Ovary (tissue), 3 donors: Measurements from ENCODE around the gene CCDC12.

Experiments used
- EP300 ChIP-seq: sonication (generic); formaldehyde crosslinking; IDR thresholded peaks from one replicate; pipeline ENCODE4 v1.6.1; 2017; ENCODE audit warnings: antibody characterized with exemption
- POLR2A ChIP-seq: fragments of 450-650 bp; IDR thresholded peaks from one replicate; pipeline ENCODE4 v1.6.1; 2017; ENCODE audit warnings: antibody characterized with exemption, mild to moderate bottlenecking, moderate library complexity
- TF ChIP-seq, protein P1 (sequence below), 3 donors: fragments of 450-650 bp in 2 of 3; fragments of 200-600 bp in 1 of 3; IDR thresholded peaks; one replicate each; pipeline versions ENCODE4 v1.5.1 to v1.8.0; 2016 to 2022; ENCODE audit warnings: antibody characterized with exemption in 3 of 3, mild to moderate bottlenecking in 1 of 3
- donor health status: DM: no; HTN: no; CAD: no.

DNA sequence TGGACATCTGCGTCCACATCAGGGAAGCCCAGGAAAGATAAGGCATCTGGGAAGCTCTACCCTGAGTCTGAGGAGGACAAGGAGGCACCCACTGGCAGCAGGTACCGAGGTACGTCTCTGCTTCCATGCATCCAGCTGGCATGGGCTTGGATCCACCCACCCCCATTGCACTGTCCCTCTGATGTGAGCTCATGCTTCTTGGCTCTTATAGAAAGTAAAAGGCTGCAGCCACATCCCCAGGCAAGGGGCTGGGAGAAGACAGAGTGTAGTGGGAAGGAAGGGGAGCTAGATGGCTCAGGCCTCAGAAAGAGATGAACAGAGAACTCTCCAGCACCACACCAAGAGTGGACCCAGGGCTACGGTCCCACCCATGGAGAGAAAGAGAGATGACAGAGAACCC is 80.8 kb downstream of the CCDC12 start:
- TF ChIP-seq, protein P1, sequence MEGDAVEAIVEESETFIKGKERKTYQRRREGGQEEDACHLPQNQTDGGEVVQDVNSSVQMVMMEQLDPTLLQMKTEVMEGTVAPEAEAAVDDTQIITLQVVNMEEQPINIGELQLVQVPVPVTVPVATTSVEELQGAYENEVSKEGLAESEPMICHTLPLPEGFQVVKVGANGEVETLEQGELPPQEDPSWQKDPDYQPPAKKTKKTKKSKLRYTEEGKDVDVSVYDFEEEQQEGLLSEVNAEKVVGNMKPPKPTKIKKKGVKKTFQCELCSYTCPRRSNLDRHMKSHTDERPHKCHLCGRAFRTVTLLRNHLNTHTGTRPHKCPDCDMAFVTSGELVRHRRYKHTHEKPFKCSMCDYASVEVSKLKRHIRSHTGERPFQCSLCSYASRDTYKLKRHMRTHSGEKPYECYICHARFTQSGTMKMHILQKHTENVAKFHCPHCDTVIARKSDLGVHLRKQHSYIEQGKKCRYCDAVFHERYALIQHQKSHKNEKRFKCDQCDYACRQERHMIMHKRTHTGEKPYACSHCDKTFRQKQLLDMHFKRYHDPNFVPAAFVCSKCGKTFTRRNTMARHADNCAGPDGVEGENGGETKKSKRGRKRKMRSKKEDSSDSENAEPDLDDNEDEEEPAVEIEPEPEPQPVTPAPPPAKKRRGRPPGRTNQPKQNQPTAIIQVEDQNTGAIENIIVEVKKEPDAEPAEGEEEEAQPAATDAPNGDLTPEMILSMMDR (IDR thresholded peaks at IDR 0.05) = no peak
- no peak for TF ChIP-seq POLR2A
- TF ChIP-seq EP300 = no peak
